ENCODE measurements around the gene DNMT1. TPM values are rescaled to one million over a fixed set of nuclear protein-coding genes. Genes with fewer than 3 reads are reported as not detected.

Gene DNMT1
- total RNA-seq, 1 donor from 2014 or later, result 333 TPM

GRCh38 chr19:10235003-10235402, 40.2 kb upstream of the DNMT1 start:
- H3K9me3 Mint-ChIP-seq, result no peaks in the 10 kb centered on the region
- no peaks in the 10 kb centered on the region for H3K27me3 Mint-ChIP-seq (ENCODE audit: low read depth)
- no peak overlapping the region for H3K4me3 Mint-ChIP-seq
- H3K36me3 Mint-ChIP-seq (ENCODE audit: low read depth), result no peaks in the 10 kb centered on the region
- H3K27ac Mint-ChIP-seq (ENCODE audit: unreplicated experiment), result no peak overlapping the region
- no peak for DNase-seq (ENCODE audit: low read depth, low spot score)
- TF ChIP-seq CTCF (conservative IDR thresholded peaks at IDR 0.05), result no peak
- peaks cover 7% of the 10 kb centered on the region for H3K4me1 Mint-ChIP-seq

GRCh38 chr19:10233946-10234345, 39.2 kb upstream of the DNMT1 start:
- no peak for DNase-seq (ENCODE audit: low read depth, low spot score)
- peaks cover 13% of the 10 kb centered on the region for H3K4me1 Mint-ChIP-seq
- H3K4me3 Mint-ChIP-seq, result no peak overlapping the region
- H3K27ac Mint-ChIP-seq (ENCODE audit: unreplicated experiment), result no peak overlapping the region
- no peaks in the 10 kb centered on the region for H3K27me3 Mint-ChIP-seq (ENCODE audit: low read depth)
- H3K36me3 Mint-ChIP-seq (ENCODE audit: low read depth), result no peaks in the 10 kb centered on the region
- TF ChIP-seq CTCF (conservative IDR thresholded peaks at IDR 0.05), result no peak
- H3K9me3 Mint-ChIP-seq, result no peaks in the 10 kb centered on the region

GRCh38 chr19:10231612-10232228, 37.0 kb upstream of the DNMT1 start:
- Mint-ChIP-seq H3K36me3 (ENCODE audit: low read depth) (no peaks in the 10 kb centered on the region), H3K4me3 (peak overlapping the region; percentile 85), H3K4me1 (peaks cover 18% of the 10 kb centered on the region), H3K27me3 (ENCODE audit: low read depth) (peaks cover 2% of the 10 kb centered on the region), H3K27ac (ENCODE audit: unreplicated experiment) (peak overlapping the region; percentile 83), H3K9me3 (no peaks in the 10 kb centered on the region)
- TF ChIP-seq CTCF (conservative IDR thresholded peaks at IDR 0.05), result no peak
- no peak for DNase-seq (ENCODE audit: low read depth, low spot score)

GRCh38 chr19:10230861-10231611, 36.3 kb upstream of the DNMT1 start, which contains the start of gene S1PR2:
Gene S1PR2, minus strand, starts transcription at chr19:10231331. Its CDS starts 6,426 bp downstream, at chr19:10224905.
- Mint-ChIP-seq H3K4me1 (peaks cover 18% of the 10 kb centered on the region), H3K9me3 (no peaks in the 10 kb centered on the region), H3K36me3 (ENCODE audit: low read depth) (no peaks in the 10 kb centered on the region), H3K27ac (ENCODE audit: unreplicated experiment) (peak within 1 kb of the TSS; percentile 83), H3K4me3 (peak within 1 kb of the TSS; percentile 87), H3K27me3 (ENCODE audit: low read depth) (peaks cover 2% of the 10 kb centered on the region)
- peak; percentile 16 for TF ChIP-seq CTCF (conservative IDR thresholded peaks at IDR 0.05)
- DNase-seq (ENCODE audit: low read depth, low spot score), result peak; percentile 75

GRCh38 chr19:10230173-10230860, 35.6 kb upstream of the DNMT1 start:
- H3K27me3 Mint-ChIP-seq (ENCODE audit: low read depth), result peaks cover 2% of the 10 kb centered on the region
- DNase-seq (ENCODE audit: low read depth, low spot score), result peak; percentile 51
- H3K36me3 Mint-ChIP-seq (ENCODE audit: low read depth), result no peaks in the 10 kb centered on the region
- TF ChIP-seq CTCF (conservative IDR thresholded peaks at IDR 0.05), result peak; percentile 28
- H3K27ac Mint-ChIP-seq (ENCODE audit: unreplicated experiment), result peak overlapping the region; percentile 27
- no peaks in the 10 kb centered on the region for H3K9me3 Mint-ChIP-seq
- H3K4me3 Mint-ChIP-seq, result peak overlapping the region; percentile 87
- H3K4me1 Mint-ChIP-seq, result peaks cover 17% of the 10 kb centered on the region

Data from neural crest cell (in vitro differentiated cells).